ENCODE results near the gene CAMK2B.
"Not testable (repeated sequence)": the region's sequence is repeated elsewhere in the genome, so short reads cannot be mapped to it uniquely, and the experiment has no call there.

The CAMK2B gene

DNA sequence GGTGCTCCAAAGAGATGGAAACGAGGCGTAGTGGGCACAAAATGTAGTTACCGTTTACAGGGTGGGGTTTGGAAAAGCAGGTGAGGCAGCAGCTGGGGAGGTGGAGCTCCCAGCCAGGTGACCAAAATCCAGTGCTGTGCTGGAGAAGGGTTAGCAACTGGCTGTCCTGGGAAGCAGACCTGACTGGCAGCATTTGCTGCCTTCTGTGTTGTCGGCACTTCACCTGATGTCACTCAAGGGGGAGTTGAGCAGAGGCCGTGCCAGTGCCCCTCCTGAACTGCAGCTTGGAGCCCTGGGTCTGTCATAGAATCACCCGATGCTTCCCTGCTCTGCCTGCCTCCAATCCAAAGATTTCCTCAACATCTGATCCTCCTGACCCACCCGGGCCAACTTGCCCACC lies 148.9 kb downstream of the CAMK2B start:
- no peaks in the 10 kb centered on the region for H3K36me3 Mint-ChIP-seq (ENCODE audit: low read depth)
- H3K27me3 Mint-ChIP-seq: peaks cover 8% of the 10 kb centered on the region
- H3K4me3 Mint-ChIP-seq: no peak overlapping the region
- no peak overlapping the region for H3K27ac Mint-ChIP-seq
- H3K4me1 Mint-ChIP-seq (ENCODE audit: low read depth): peaks cover 6% of the 10 kb centered on the region
- peaks cover 11% of the 10 kb centered on the region for H3K9me3 Mint-ChIP-seq
- intact Hi-C loops (cut with micrococcal nuclease): no loop called here

GRCh38 chr7:44175730-44176129 lies 149.7 kb downstream of the CAMK2B start:
- Mint-ChIP-seq H3K27ac (no peak overlapping the region), H3K4me1 (ENCODE audit: low read depth) (peaks cover 6% of the 10 kb centered on the region), H3K4me3 (no peak overlapping the region), H3K27me3 (peaks cover 8% of the 10 kb centered on the region), H3K9me3 (peaks cover 11% of the 10 kb centered on the region), H3K36me3 (ENCODE audit: low read depth) (no peaks in the 10 kb centered on the region)
- intact Hi-C loops (cut with micrococcal nuclease): no loop called here

GRCh38 chr7:44174694-44174948 lies 150.8 kb downstream of the CAMK2B start:
- intact Hi-C loops (cut with micrococcal nuclease); H3K36me3 Mint-ChIP-seq (ENCODE audit: low read depth); H3K4me1 Mint-ChIP-seq (ENCODE audit: low read depth); H3K27me3 Mint-ChIP-seq; H3K4me3 Mint-ChIP-seq; H3K27ac Mint-ChIP-seq: not testable (repeated sequence)
- peaks cover 11% of the 10 kb centered on the region for H3K9me3 Mint-ChIP-seq

DNA sequence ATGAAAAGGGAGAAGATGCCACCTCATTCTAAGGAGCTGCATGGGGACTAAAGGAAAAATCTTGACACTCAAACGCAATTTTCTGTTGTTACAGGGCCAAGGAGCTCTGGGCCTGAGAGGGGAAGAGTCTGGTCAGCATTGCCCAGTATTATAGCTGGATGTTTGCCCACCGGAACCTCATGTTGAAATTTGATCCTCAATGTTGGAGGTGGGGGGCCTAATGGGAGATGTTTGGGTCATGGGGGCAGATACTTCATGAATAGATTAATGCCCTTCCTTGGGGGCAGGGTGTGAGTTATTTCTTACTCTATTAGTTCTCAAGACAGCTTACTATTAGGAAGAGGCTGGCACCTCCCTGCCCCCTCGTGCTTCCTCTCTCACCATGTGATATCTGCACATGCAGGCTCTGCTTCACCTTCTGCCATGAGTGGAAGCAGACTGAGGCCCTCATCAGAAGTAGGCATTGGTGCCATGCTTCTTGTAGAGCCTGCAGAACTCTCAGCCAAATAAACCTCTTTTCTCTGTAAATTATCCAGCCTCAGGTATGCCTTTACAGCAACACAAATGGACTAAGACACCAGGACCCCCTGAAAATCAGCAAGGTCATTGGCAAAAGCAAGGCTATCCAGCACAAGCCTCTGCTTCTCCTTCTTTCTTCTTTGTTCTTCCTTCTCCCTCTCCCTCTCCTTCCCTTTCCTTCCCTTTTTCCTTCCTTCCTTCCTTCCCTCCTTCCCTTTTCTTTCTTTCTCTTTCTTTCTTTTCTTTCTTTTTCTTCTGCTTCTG lies 151.3 kb downstream of the CAMK2B start:
- Mint-ChIP-seq H3K27me3 (peaks cover 8% of the 10 kb centered on the region), H3K36me3 (ENCODE audit: low read depth) (no peaks in the 10 kb centered on the region), H3K9me3 (peaks cover 11% of the 10 kb centered on the region), H3K4me3 (no peak overlapping the region), H3K4me1 (ENCODE audit: low read depth) (peaks cover 6% of the 10 kb centered on the region), H3K27ac (no peak overlapping the region)
- intact Hi-C loops (cut with micrococcal nuclease): no loop called here

- Mint-ChIP-seq H3K27me3 (peaks cover 8% of the 10 kb centered on the region), H3K27ac (no peak overlapping the region)
Observed at GRCh38 chr7:44172803-44173424, 152.5 kb downstream of the CAMK2B start.

DNA sequence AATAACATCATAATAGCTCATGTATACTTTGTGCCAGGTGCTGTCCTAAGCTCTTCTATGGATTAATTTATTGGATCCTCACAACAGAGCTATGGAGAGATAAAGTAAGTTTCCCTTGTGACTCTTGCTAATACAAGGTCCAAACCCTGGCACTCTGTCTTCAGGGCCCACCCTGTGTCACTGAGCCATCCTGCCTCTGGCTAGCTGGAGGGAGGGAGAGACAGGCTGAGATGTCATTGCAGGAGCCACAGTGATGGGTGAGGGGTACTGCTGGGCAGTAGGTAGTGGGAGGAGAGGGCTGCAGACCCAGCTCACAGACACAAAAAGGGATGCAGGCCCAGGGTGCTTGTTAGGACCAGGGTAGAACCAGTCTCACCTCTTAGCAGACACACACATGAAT lies 153.0 kb downstream of the CAMK2B start:
- Mint-ChIP-seq H3K9me3 (peaks cover 11% of the 10 kb centered on the region), H3K27ac (no peak overlapping the region), H3K36me3 (ENCODE audit: low read depth) (no peaks in the 10 kb centered on the region), H3K4me3 (no peak overlapping the region), H3K27me3 (peaks cover 3% of the 10 kb centered on the region), H3K4me1 (ENCODE audit: low read depth) (peaks cover 12% of the 10 kb centered on the region)
- intact Hi-C loops (cut with micrococcal nuclease): no loop called here

More at GRCh38 chr7:44172803-44173424, 152.5 kb downstream of the CAMK2B start:
- Mint-ChIP-seq H3K36me3 (ENCODE audit: low read depth) (no peaks in the 10 kb centered on the region), H3K4me3 (no peak overlapping the region), H3K9me3 (peaks cover 11% of the 10 kb centered on the region), H3K4me1 (ENCODE audit: low read depth) (peaks cover 7% of the 10 kb centered on the region)
- intact Hi-C loops (cut with micrococcal nuclease): no loop called here

- H3K27me3 Mint-ChIP-seq; intact Hi-C loops (cut with micrococcal nuclease); H3K4me3 Mint-ChIP-seq; H3K27ac Mint-ChIP-seq; H3K36me3 Mint-ChIP-seq (ENCODE audit: low read depth): not testable (repeated sequence)
- Mint-ChIP-seq H3K9me3 (peaks cover 11% of the 10 kb centered on the region), H3K4me1 (ENCODE audit: low read depth) (peaks cover 14% of the 10 kb centered on the region)
Observed at GRCh38 chr7:44171901-44172300, 153.5 kb downstream of the CAMK2B start.

DNA sequence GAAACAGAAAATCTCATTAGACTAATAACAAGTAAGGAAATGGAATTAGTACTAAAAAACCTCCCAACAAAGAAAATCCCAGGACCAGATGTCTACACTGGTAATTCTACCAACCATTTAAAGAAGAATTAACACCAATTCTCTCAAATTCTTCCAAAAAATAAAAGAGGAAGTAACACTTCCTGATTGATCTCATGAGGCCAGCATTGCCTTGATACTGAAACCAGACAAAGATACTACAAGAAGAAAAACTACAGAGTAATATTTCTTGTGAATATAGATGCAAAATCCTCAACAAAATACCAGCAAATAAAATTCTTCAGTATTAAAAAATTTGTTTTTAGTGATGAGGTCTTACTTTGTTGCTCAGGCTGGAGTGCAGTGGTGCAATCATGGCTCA lies 157.5 kb downstream of the CAMK2B start:
- Mint-ChIP-seq H3K4me3 (no peak overlapping the region), H3K27ac (peak overlapping the region; percentile 43), H3K36me3 (ENCODE audit: low read depth) (no peaks in the 10 kb centered on the region), H3K9me3 (peaks cover 12% of the 10 kb centered on the region), H3K27me3 (peaks cover 15% of the 10 kb centered on the region), H3K4me1 (ENCODE audit: low read depth) (peaks cover 8% of the 10 kb centered on the region)
- intact Hi-C loops (cut with micrococcal nuclease): no loop called here

Data from dendritic cell treated with granulocyte-macrophage colony-stimulating factor and Interleukin-4, amounts not matched to agents 40 ng/mL and 50 ng/mL, for 4 days (primary cell).